Astrocyte of the cerebellum (primary cell): ENCODE data around the gene RAB6B.

Experiments
- DNase-seq: peaks from one replicate; pipeline ENCODE4 v3.0.0-alpha.2; 2011; ENCODE audit warnings: low read depth
- H3K4me3 ChIP-seq: 2 replicates; pipeline ENCODE4 v1.5.1; 2011; ENCODE audit warnings: mild to moderate bottlenecking, low read depth, low read length, moderate library complexity
- in situ Hi-C: cut with HindIII; loops from 2 replicates; pipeline ENCODE4 v1.10.0; 2017; ENCODE audit warnings: low sequenced_read_pairs
- TF ChIP-seq, protein P1 (sequence below): IDR thresholded peaks from 2 replicates; pipeline ENCODE4 v1.5.1; 2012; ENCODE audit warnings: low read length, low read depth, moderate library complexity, mild to moderate bottlenecking; ENCODE audit errors: missing control alignments

Gene RAB6B

GRCh38 chr3:133827136-133827535 lies 68.5 kb downstream of the RAB6B start:
- in situ Hi-C loops: no loop called here
- TF ChIP-seq, protein P1, sequence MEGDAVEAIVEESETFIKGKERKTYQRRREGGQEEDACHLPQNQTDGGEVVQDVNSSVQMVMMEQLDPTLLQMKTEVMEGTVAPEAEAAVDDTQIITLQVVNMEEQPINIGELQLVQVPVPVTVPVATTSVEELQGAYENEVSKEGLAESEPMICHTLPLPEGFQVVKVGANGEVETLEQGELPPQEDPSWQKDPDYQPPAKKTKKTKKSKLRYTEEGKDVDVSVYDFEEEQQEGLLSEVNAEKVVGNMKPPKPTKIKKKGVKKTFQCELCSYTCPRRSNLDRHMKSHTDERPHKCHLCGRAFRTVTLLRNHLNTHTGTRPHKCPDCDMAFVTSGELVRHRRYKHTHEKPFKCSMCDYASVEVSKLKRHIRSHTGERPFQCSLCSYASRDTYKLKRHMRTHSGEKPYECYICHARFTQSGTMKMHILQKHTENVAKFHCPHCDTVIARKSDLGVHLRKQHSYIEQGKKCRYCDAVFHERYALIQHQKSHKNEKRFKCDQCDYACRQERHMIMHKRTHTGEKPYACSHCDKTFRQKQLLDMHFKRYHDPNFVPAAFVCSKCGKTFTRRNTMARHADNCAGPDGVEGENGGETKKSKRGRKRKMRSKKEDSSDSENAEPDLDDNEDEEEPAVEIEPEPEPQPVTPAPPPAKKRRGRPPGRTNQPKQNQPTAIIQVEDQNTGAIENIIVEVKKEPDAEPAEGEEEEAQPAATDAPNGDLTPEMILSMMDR: no peak
- no peak for DNase-seq
- no peak overlapping the region for H3K4me3 ChIP-seq

DNA sequence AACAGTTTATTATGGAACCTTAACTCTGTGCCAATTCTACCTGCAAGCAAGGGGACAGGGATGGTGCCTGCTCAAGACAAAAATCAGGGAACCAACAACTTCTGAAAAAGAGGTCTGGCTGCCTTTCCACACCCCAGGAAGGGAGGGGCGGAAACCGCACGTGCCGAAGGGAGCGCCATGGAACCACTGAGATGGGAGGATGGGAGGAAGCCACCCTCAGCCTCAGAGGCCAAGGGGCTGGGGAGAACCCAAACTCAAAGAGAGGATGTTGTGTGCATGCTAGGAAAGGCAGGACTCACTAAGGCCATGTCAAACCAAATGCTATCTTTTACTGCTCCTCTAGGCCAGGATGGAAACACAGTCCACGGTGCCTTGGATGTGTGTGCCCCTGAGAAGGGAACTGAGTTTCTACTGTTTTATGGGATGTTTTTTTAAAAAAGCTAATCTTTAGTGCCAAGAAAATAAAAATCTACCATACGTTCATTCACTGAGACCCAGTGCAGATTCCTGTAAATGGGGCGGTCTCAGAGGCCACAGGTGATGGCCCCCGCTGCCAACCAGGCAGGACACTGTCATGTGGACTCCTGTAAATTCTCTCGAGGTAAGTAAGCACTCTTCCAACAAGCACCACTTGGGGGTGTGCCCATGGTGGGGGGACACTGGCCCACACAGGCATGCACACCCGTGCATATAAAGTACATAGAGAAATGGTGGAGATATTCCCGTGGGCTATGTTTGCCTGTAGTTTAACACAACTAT lies 69.5 kb downstream of the RAB6B start:
- no peak overlapping the region for H3K4me3 ChIP-seq
- in situ Hi-C loops: no loop called here
- DNase-seq: no peak
- TF ChIP-seq, protein P1: no peak

- TF ChIP-seq, protein P1: no peak
- no peak for DNase-seq
- in situ Hi-C loops: no loop called here
- no peak overlapping the region for H3K4me3 ChIP-seq
Observed at GRCh38 chr3:133824961-133825485, 70.7 kb downstream of the RAB6B start.

- no peak overlapping the region for H3K4me3 ChIP-seq
- TF ChIP-seq, protein P1: no peak
- no peak for DNase-seq
- in situ Hi-C loops: no loop called here
Observed at GRCh38 chr3:133821767-133822638, 73.7 kb downstream of the RAB6B start.

DNA sequence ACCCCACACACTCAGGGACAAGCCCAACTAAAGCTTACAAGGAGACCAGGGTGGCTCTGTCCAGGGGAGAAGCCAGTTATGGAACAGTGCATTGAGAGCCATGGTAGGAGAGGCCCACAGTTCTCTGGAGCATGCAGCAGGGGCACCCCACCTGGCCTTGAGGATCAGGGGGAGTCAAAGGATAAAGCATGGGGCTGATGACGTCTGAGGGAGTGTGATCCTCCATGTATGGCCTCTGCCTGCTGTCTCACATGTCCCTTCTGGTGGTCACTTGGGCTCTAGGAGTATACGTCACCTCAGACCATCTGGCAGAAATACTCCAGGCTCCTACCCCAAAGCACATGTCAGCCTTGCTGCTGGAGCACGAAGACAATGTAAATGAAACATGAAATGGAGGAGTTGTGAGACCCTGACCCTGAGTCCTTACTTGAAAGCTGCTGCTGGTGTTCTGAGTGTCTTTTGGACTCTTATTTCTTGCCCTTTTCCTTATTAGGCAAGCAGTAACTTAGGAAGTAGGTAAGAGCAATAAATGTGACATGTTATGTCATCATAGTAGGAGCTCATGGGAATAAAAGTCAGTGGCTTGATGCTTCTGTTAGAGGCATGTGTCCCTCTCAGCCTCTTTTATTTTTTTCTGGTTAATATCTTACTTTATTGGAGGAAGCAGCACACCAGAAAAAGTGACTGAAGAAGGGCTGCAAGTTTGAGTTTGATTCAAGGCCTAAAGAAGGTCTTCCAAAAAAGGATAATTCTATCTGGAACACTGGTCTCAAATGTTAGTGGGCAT lies 74.6 kb downstream of the RAB6B start:
- in situ Hi-C loops: no loop called here
- no peak overlapping the region for H3K4me3 ChIP-seq
- TF ChIP-seq, protein P1: no peak
- DNase-seq: no peak

DNA sequence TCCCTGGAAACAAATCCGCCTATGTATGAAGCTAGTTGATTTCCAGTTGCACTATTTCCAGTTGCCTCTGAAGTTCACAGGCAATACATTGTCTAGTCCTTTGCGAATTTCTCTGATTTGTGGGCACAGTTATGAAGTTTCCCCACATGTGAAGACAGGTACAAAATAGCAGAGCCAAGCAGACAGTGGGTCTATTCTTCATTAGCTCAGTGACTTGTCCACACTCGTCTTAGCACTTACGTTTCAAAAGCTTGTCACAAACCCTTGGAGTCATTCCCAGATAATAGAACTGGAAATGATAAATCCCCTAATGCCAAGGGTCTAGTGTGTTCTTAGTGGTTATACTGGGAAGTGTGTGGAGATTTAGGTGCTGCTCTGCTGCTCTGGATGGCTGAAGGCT lies 75.6 kb downstream of the RAB6B start:
- in situ Hi-C loops: no loop called here
- TF ChIP-seq, protein P1: no peak
- no peak overlapping the region for H3K4me3 ChIP-seq
- DNase-seq: no peak
